NCI-H2107 treated with DMSO at 0.1 percent for 48 hours (cell line): ENCODE results near the gene IQSEC3.
"Not testable (repeated sequence)": the region's sequence is repeated elsewhere in the genome, so short reads cannot be mapped to it uniquely, and the experiment has no call there.

ENCODE experiments used
- DNase-seq: peaks from one replicate; lab custom pipeline; 2025; ENCODE audit not compliant: unreplicated experiment; lab: John Stamatoyannopoulos, UW

IQSEC3 gene

GRCh38 chr12:212715-213526 lies 146.4 kb downstream of the IQSEC3 start:
- peak; percentile 8 for DNase-seq

- no peak for DNase-seq
Observed at GRCh38 chr12:213527-213932, 147.0 kb downstream of the IQSEC3 start.

GRCh38 chr12:214003-214741 lies 147.6 kb downstream of the IQSEC3 start, which contains the start of gene SLC6A12:
SLC6A12 (minus strand) TSS chr12:214157; CDS start chr12:209986, 4,171 bp downstream.
- no peak for DNase-seq

- no peak for DNase-seq
Observed at GRCh38 chr12:215116-215515, 148.5 kb downstream of the IQSEC3 start.

GRCh38 chr12:217029-217428 lies 150.5 kb downstream of the IQSEC3 start:
- not testable (repeated sequence) for DNase-seq

GRCh38 chr12:218221-218620 lies 151.7 kb downstream of the IQSEC3 start:
- no peak for DNase-seq

GRCh38 chr12:218728-219590 lies 152.4 kb downstream of the IQSEC3 start:
- no peak for DNase-seq

GRCh38 chr12:219891-220352 lies 153.4 kb downstream of the IQSEC3 start:
- DNase-seq: peak; percentile 5

GRCh38 chr12:220491-220890 lies 153.9 kb downstream of the IQSEC3 start:
- no peak for DNase-seq

GRCh38 chr12:220946-221550 lies 154.5 kb downstream of the IQSEC3 start:
- no peak for DNase-seq

- no peak for DNase-seq
Observed at GRCh38 chr12:221736-222135, 155.2 kb downstream of the IQSEC3 start.

GRCh38 chr12:223841-224240 lies 157.3 kb downstream of the IQSEC3 start:
- no peak for DNase-seq

- DNase-seq: no peak
Observed at GRCh38 chr12:224330-224729, 157.8 kb downstream of the IQSEC3 start.

GRCh38 chr12:225012-225411 lies 158.4 kb downstream of the IQSEC3 start:
- DNase-seq: no peak

GRCh38 chr12:226401-226800 lies 159.8 kb downstream of the IQSEC3 start:
- DNase-seq: no peak

GRCh38 chr12:227286-227915 lies 160.8 kb downstream of the IQSEC3 start:
- no peak for DNase-seq
